Fibroblast of pulmonary artery (primary cell): ENCODE measurements around the gene CTSF.
"Not testable (repeated sequence)": the region's sequence is repeated elsewhere in the genome, so short reads cannot be mapped to it uniquely, and the experiment has no call there.

Experiments used
- DNase-seq: peaks from one replicate; pipeline ENCODE4 v3.0.0-alpha.2; 2010; ENCODE audit warnings: low read depth
- H3K4me3 ChIP-seq: replicated peaks from 2 replicates; pipeline ENCODE4 v1.5.1; 2011; ENCODE audit warnings: low read depth, mild to moderate bottlenecking, control low read depth, low read length, moderate library complexity
- CTCF ChIP-seq: IDR thresholded peaks from 2 replicates; pipeline ENCODE4 v1.5.1; 2011; ENCODE audit warnings: mild to moderate bottlenecking, control low read depth, low read length, inconsistent platforms; ENCODE audit errors: missing control alignments

Gene CTSF

GRCh38 chr11:66586136-66586535 lies 17.7 kb upstream of the CTSF start:
- no peak for DNase-seq
- no peak for TF ChIP-seq CTCF
- H3K4me3 ChIP-seq: no peak overlapping the region

- DNase-seq, H3K4me3 ChIP-seq: not testable (repeated sequence)
Measured at GRCh38 chr11:66585447-66585846, 17.0 kb upstream of the CTSF start.

GRCh38 chr11:66582565-66583147 lies 14.2 kb upstream of the CTSF start:
- H3K4me3 ChIP-seq, DNase-seq: not testable (repeated sequence)

- no peak for DNase-seq
- no peak overlapping the region for H3K4me3 ChIP-seq
- no peak for TF ChIP-seq CTCF
Measured at GRCh38 chr11:66581261-66581660, 12.9 kb upstream of the CTSF start.

- TF ChIP-seq CTCF: no peak
- DNase-seq: peak; percentile 89
Measured at GRCh38 chr11:66580803-66581202, 12.4 kb upstream of the CTSF start.

GRCh38 chr11:66579017-66579606 lies 10.7 kb upstream of the CTSF start:
- peak; percentile 78 for TF ChIP-seq CTCF
- H3K4me3 ChIP-seq: no peak overlapping the region
- DNase-seq: peak; percentile 82

More at GRCh38 chr11:66580803-66581202, 12.4 kb upstream of the CTSF start:
- H3K4me3 ChIP-seq: no peak overlapping the region

- DNase-seq: no peak
- H3K4me3 ChIP-seq: no peak overlapping the region
- no peak for TF ChIP-seq CTCF
Measured at GRCh38 chr11:66570850-66571180, 2.4 kb upstream of the CTSF start.

- H3K4me3 ChIP-seq: no peak overlapping the region
- no peak for TF ChIP-seq CTCF
- DNase-seq: no peak
Measured at GRCh38 chr11:66570079-66570849, 1.9 kb upstream of the CTSF start.
